ENCODE measurements around the gene CCDC93. TPM values are rescaled to one million over a fixed set of nuclear protein-coding genes. Genes with fewer than 3 reads are reported as not detected.

CCDC93 gene
- total RNA-seq: 10 to 100 TPM; 17.2 to 20.6 TPM

DNA sequence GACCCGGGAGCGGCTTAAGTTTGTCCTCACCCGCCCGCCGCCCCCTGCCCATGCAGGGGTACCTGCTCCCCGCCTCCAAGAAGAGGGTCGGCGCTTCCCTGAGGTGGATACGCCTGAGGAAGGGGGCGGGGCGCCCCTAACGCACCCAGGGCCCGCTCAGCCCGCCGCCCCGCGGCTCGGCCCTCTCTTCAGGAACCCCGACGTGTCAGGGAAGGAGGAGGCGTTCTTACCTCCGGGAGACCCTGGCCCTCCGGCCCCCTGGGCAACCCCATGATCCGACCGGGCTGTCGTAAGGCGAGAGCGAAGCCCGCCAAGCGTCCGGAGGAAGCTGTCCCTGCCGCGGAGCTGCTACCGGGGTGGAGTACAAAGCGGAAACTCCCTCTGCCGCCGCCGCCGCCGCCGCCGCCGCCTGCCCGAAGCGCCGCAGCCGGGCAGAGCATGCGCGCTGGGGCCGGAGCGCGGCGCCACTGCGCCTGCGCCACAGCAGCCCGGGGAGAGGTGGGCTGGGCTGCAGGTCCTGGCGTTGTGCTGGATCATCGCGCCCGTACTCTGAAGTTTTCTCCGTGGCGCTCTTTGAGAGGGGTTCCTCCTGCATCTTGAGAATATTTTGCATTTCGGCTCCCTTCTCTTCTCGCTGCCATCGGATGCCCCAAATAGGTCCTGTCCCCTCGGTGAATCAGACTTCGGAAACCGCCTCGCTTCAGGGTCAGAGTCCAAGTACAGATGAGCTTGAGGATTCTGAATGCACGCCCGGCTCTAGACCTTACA, at the start of gene CCDC93:
Gene CCDC93, minus strand, starts transcription at position 347 of the 768 bp plus-strand sequence. Its CDS starts 75 bp downstream, at position 272.

Small RNAs within 50 kb of the gene (small RNA-seq; reads per million reads assigned to genes)
- gene RN7SL111P: 0 reads per million in 2 donors

Other genes with a start within 250 kb of the CCDC93 start
- gene DDX18, start 199.4 kb downstream of the CCDC93 start, total RNA-seq: 10 to 100 TPM; 44.7 to 50.6 TPM
- 1 to 10 TPM; 4.1 to 6.7 TPM for gene INSIG2, start 74.4 kb upstream of the CCDC93 start, total RNA-seq

Measured in melanocyte of skin (primary cell).